CD14-positive monocyte (primary cell): ENCODE data around the gene LINGO4. TPM values are rescaled to one million over a fixed set of nuclear protein-coding genes. Genes with fewer than 3 reads are reported as not detected.
"Not testable (repeated sequence)": the region's sequence is repeated elsewhere in the genome, so short reads cannot be mapped to it uniquely, and the experiment has no call there.

ENCODE experiments used
- DNase-seq, 3 donors: peaks; one replicate each; pipeline ENCODE4 v3.0.0-alpha.2; 2011 to 2022
- H2AFZ ChIP-seq: 2 replicates; pipeline ENCODE4 v1.6.0; 2012; ENCODE audit warnings: mild to moderate bottlenecking, low read depth, low read length, inconsistent platforms; ENCODE audit not compliant: insufficient read depth, poor library complexity, severe bottlenecking
- H3K27ac ChIP-seq, 2 donors: 1 replicate in 1 of 2; 2 replicates in 1 of 2; pipeline ENCODE4 v1.5.1; 2012 to 2013; ENCODE audit warnings: low read length in 2 of 2, control low read depth in 1 of 2, inconsistent platforms in 1 of 2, low read depth in 1 of 2, mild to moderate bottlenecking in 1 of 2
- H3K27me3 ChIP-seq, 2 donors: one replicate each; pipeline versions ENCODE4 v1.6.0 to v1.6.1; 2011 to 2013; ENCODE audit warnings: low read length in 2 of 2; ENCODE audit not compliant: control insufficient read depth in 2 of 2, insufficient read depth in 2 of 2
- H3K36me3 ChIP-seq, 2 donors: replicated peaks in 1 of 2; 1 replicate in 1 of 2; 2 replicates in 1 of 2; pipeline versions ENCODE4 v1.5.1 to v1.6.1; 2012 to 2013; ENCODE audit warnings: low read length in 2 of 2, control low read depth in 1 of 2, inconsistent platforms in 1 of 2, mild to moderate bottlenecking in 1 of 2; ENCODE audit not compliant: insufficient read depth in 2 of 2, control insufficient read depth in 1 of 2
- H3K4me1 ChIP-seq, 2 donors: 1 replicate in 1 of 2; 2 replicates in 1 of 2; pipeline versions ENCODE4 v1.5.1 to v1.6.1; 2012 to 2013; ENCODE audit warnings: low read length in 2 of 2, control low read depth in 1 of 2, inconsistent platforms in 1 of 2, mild to moderate bottlenecking in 1 of 2, moderate library complexity in 1 of 2; ENCODE audit not compliant: insufficient read depth in 2 of 2, control insufficient read depth in 1 of 2
- H3K4me2 ChIP-seq: replicated peaks from 2 replicates; pipeline ENCODE3; 2012; ENCODE audit warnings: low read length, moderate library complexity, mild to moderate bottlenecking; ENCODE audit not compliant: poor library complexity, severe bottlenecking; ENCODE audit errors: extremely low read depth
- H3K4me3 ChIP-seq, 3 experiments: fragments of 200-600 bp in 1 of 3; sonication (generic) in 1 of 3; replicated peaks in 1 of 3; 1 replicate in 2 of 3; 2 replicates in 1 of 3; pipeline ENCODE4 v1.5.1; 2011 to 2013; ENCODE audit warnings: low read length in 3 of 3, mild to moderate bottlenecking in 3 of 3, control low read depth in 2 of 3, low read depth in 2 of 3, inconsistent platforms in 1 of 3, moderate library complexity in 1 of 3
- H3K79me2 ChIP-seq: 2 replicates; pipeline ENCODE4 v1.6.0; 2012; ENCODE audit warnings: mild to moderate bottlenecking, control low read depth, inconsistent platforms, low read length, moderate library complexity; ENCODE audit not compliant: insufficient read depth
- H3K9ac ChIP-seq: 2 replicates; pipeline ENCODE4 v1.6.0; 2017; ENCODE audit warnings: low read length, mild to moderate bottlenecking; ENCODE audit not compliant: insufficient read depth, poor library complexity, severe bottlenecking
- H3K9me3 ChIP-seq, 2 donors: replicated peaks in 1 of 2; 1 replicate in 1 of 2; 2 replicates in 1 of 2; pipeline versions ENCODE4 v1.5.1 to v1.6.1; 2012 to 2013; ENCODE audit warnings: low read length in 2 of 2, control low read depth in 1 of 2; ENCODE audit not compliant: control insufficient read depth in 1 of 2, insufficient read depth in 1 of 2
- H4K20me1 ChIP-seq: 2 replicates; pipeline ENCODE4 v1.6.0; 2012; ENCODE audit warnings: mild to moderate bottlenecking, low read length, control low read depth, moderate library complexity; ENCODE audit not compliant: insufficient read depth
- H3K27ac Mint-ChIP-seq, 7 donors: one replicate each; pipeline ENCODE4 v1.8.0; 2020; ENCODE audit warnings: mild to moderate bottlenecking in 7 of 7, mixed read lengths in 7 of 7, moderate library complexity in 6 of 7, inconsistent platforms in 2 of 7
- H3K27me3 Mint-ChIP-seq, 3 donors: one replicate each; pipeline ENCODE4 v1.8.0; 2021 to 2022; ENCODE audit warnings: low read depth in 3 of 3, mild to moderate bottlenecking in 3 of 3, mixed read lengths in 3 of 3, moderate library complexity in 3 of 3, inconsistent platforms in 1 of 3
- H3K36me3 Mint-ChIP-seq, 2 donors: one replicate each; pipeline ENCODE4 v1.8.0; 2020; ENCODE audit warnings: mixed read lengths in 2 of 2, inconsistent platforms in 1 of 2, mild to moderate bottlenecking in 1 of 2
- H3K4me1 Mint-ChIP-seq: one replicate; pipeline ENCODE4 v1.8.0; 2020; ENCODE audit warnings: mild to moderate bottlenecking, mixed read lengths
- H3K4me3 Mint-ChIP-seq, 2 donors: one replicate each; pipeline ENCODE4 v1.8.0; 2020; ENCODE audit warnings: mild to moderate bottlenecking in 2 of 2, mixed read lengths in 2 of 2, moderate library complexity in 1 of 2
- H3K9me3 Mint-ChIP-seq, 7 donors: one replicate each; pipeline ENCODE4 v1.8.0; 2020 to 2022; ENCODE audit warnings: mixed read lengths in 7 of 7, mild to moderate bottlenecking in 6 of 7, moderate library complexity in 6 of 7, inconsistent platforms in 2 of 7
- CTCF ChIP-seq: fragments of 200-600 bp; IDR thresholded peaks from one replicate; pipeline ENCODE4 v1.8.0; 2022; ENCODE audit warnings: antibody characterized with exemption, mild to moderate bottlenecking
- WGBS: methylation state at CpG from one replicate; pipeline ENCODE4 v1.1.5; 2013; ENCODE audit warnings: missing lambda C conversion rate; ENCODE audit not compliant: insufficient coverage; 5-methylcytosine and 5-hydroxymethylcytosine counted together
- intact Hi-C, 2 donors: fragments of 100-400 bp; cut with micrococcal nuclease; formaldehyde crosslinking; loops; one replicate each; pipeline versions ENCODE4 v1.15.0 to v1.15.1; 2023
- polyA plus RNA-seq, 3 donors: library from polyadenylated mRNA; depleted of rRNA in 1 of 3; unstranded in 2 of 3; stranded (reverse) in 1 of 3; fragments of 300-500 nt in 2 of 3; fragments of >200 nt in 1 of 3; fragmentation: Illumina TruSeq in 2 of 3; gene quantifications; 1 replicate in 2 of 3; 2 replicates in 1 of 3; pipeline ENCODE4 v1.2.3, GENCODE V29; 2012 to 2021

LINGO4 gene
- polyA plus RNA-seq, 3 donors = not detected

DNA sequence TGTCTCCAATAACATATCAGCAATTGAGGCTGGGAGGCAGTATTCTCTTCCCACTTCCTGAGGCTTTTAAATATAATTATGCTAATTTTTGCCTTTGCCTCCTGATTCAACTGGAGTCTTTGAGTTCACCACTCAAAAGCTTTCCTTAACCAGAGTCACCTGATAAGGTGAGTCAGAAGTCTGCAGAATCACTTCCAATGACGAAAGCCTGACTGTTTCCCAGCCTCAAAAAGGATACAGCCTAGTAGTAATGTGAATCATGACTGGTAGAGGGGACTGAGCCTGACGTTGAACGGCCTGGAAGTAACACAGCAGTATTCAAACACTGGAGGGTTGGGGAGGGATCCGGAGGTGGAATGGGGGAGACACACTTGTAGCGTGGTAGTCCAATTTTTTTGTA is 31.5 kb downstream of the LINGO4 start:
- no peaks in the 10 kb centered on the region for H3K9me3 ChIP-seq
- no peak for TF ChIP-seq CTCF
- H3K79me2 ChIP-seq = no peaks in the 10 kb centered on the region
- Mint-ChIP-seq H3K27me3 (peaks cover 2 to 4% (median 3%) of the 10 kb centered on the region in 3 donors), H3K4me3 (no peak overlapping the region), H3K36me3 (peaks cover 14 to 16% of the 10 kb centered on the region in 2 donors), H3K9me3 (peaks cover 0 to 1% (median 0%) of the 10 kb centered on the region in 7 donors), H3K27ac (no peak overlapping the region), H3K4me1 (no peaks in the 10 kb centered on the region)
- H3K9ac ChIP-seq = no peak overlapping the region
- no peak overlapping the region for H3K4me2 ChIP-seq
- intact Hi-C loops = no loop called here
- no peaks in the 10 kb centered on the region for H3K4me1 ChIP-seq
- no peak overlapping the region for H2AFZ ChIP-seq
- no peaks in the 10 kb centered on the region for H4K20me1 ChIP-seq
- no peaks in the 10 kb centered on the region for H3K27me3 ChIP-seq
- 80% methylated on average over 2 of the region's 5 CpGs for WGBS
- no peak overlapping the region for H3K27ac ChIP-seq
- no peak for DNase-seq
- H3K36me3 ChIP-seq = peaks cover 0 to 4% of the 10 kb centered on the region in 2 donors
- H3K4me3 ChIP-seq = no peak overlapping the region

- H3K79me2 ChIP-seq, H3K27me3 ChIP-seq, H3K27me3 Mint-ChIP-seq, intact Hi-C loops, DNase-seq, H3K27ac Mint-ChIP-seq, H3K36me3 Mint-ChIP-seq, H3K4me3 ChIP-seq, H3K9me3 ChIP-seq, H3K4me2 ChIP-seq, H3K36me3 ChIP-seq, H4K20me1 ChIP-seq, H3K27ac ChIP-seq, H3K9ac ChIP-seq, H3K9me3 Mint-ChIP-seq, H3K4me3 Mint-ChIP-seq, H2AFZ ChIP-seq: not testable (repeated sequence)
- H3K4me1 ChIP-seq = peaks cover 6 to 11% of the 10 kb centered on the region in 2 donors
- peaks cover 11% of the 10 kb centered on the region for H3K4me1 Mint-ChIP-seq
- WGBS = 100% methylated on average over 9 of the region's 34 CpGs
These were observed 35.9 kb downstream of the LINGO4 start for GRCh38 chr1:151769270-151769669.

- H3K4me1 ChIP-seq = peaks cover 13 to 18% of the 10 kb centered on the region in 2 donors
- H3K79me2 ChIP-seq, H3K36me3 Mint-ChIP-seq, H3K4me3 Mint-ChIP-seq, H3K9me3 Mint-ChIP-seq, intact Hi-C loops, H2AFZ ChIP-seq, H3K27me3 ChIP-seq, H3K9ac ChIP-seq, H3K27me3 Mint-ChIP-seq, H3K4me2 ChIP-seq, H3K9me3 ChIP-seq, H3K27ac Mint-ChIP-seq, DNase-seq, H3K4me3 ChIP-seq, H4K20me1 ChIP-seq, H3K36me3 ChIP-seq, H3K27ac ChIP-seq: not testable (repeated sequence)
- no CpG with 5 or more reads among the region's 7 CpGs for WGBS
- peaks cover 18% of the 10 kb centered on the region for H3K4me1 Mint-ChIP-seq
These were observed 36.7 kb downstream of the LINGO4 start for GRCh38 chr1:151768351-151769066.
